ENCODE results near the gene SAMHD1.

GRCh38 chr20:36924167-36925045, 27.1 kb downstream of the SAMHD1 start:
- TF ChIP-seq, protein P1, sequence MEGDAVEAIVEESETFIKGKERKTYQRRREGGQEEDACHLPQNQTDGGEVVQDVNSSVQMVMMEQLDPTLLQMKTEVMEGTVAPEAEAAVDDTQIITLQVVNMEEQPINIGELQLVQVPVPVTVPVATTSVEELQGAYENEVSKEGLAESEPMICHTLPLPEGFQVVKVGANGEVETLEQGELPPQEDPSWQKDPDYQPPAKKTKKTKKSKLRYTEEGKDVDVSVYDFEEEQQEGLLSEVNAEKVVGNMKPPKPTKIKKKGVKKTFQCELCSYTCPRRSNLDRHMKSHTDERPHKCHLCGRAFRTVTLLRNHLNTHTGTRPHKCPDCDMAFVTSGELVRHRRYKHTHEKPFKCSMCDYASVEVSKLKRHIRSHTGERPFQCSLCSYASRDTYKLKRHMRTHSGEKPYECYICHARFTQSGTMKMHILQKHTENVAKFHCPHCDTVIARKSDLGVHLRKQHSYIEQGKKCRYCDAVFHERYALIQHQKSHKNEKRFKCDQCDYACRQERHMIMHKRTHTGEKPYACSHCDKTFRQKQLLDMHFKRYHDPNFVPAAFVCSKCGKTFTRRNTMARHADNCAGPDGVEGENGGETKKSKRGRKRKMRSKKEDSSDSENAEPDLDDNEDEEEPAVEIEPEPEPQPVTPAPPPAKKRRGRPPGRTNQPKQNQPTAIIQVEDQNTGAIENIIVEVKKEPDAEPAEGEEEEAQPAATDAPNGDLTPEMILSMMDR (IDR thresholded peaks at IDR 0.05), result no peak
- no peak for TF ChIP-seq ZFX (IDR thresholded peaks at IDR 0.05; ENCODE audit: borderline replicate concordance)
